ENCODE data around the gene C3orf20.

Gene C3orf20

GRCh38 chr3:14814411-14814871 lies 139.5 kb downstream of the C3orf20 start:
- no peak for DNase-seq (ENCODE audit: low read depth, low spot score)
- H3K4me3 ChIP-seq (ENCODE audit: low read depth, low read length): no peak overlapping the region
- TF ChIP-seq CTCF (IDR thresholded peaks at IDR 0.05; ENCODE audit: low read depth, low read length): no peak
- in situ Hi-C loops (cut with HindIII; ENCODE audit: low sequenced_read_pairs): no loop called here

- H3K4me3 ChIP-seq (ENCODE audit: low read depth, low read length): no peak overlapping the region
- in situ Hi-C loops (cut with HindIII; ENCODE audit: low sequenced_read_pairs): no loop called here
- DNase-seq (ENCODE audit: low read depth, low spot score): no peak
- no peak for TF ChIP-seq CTCF (IDR thresholded peaks at IDR 0.05; ENCODE audit: low read depth, low read length)
Measured at GRCh38 chr3:14816359-14816758, 141.4 kb downstream of the C3orf20 start.

DNA sequence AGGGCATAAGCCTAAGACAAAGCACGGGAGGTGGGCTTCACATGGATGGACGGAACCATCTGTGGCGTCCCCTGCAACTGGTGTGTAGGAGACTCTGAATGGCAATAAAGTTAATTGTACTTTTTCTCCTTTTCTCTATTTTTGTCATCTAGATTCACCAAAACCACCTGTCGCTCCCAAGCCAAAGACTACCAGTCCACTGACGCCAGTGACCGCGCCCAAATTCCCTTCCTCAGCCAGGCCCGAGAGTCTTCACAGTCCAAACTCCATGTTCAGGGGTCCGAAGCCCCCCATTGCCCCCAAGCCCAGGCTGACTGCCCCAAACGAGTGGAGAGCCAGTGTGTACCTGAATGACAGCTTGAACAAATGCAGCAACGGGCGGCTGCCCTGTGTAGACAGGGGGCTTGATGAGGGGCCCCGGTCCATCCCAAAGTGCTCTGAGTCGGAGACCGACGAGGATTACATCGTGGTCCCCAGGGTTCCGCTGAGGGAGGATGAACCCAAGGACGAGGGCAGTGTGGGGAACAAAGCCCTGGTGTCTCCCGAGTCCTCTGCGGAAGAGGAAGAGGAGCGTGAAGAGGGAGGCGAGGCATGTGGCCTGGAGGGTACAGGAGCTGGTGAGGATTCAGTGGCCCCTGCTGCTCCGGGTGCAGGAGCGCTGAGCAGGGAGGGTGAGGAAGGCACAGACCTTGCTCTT lies 144.0 kb downstream of the C3orf20 start, which contains the start of gene FGD5:
TSS of gene FGD5 (plus strand) at position 159 of the 697 bp plus-strand sequence. CDS start at position 269, 110 bp downstream.
- DNase-seq (ENCODE audit: low read depth, low spot score): no peak
- in situ Hi-C loops (cut with HindIII; ENCODE audit: low sequenced_read_pairs): no loop called here
- TF ChIP-seq CTCF (IDR thresholded peaks at IDR 0.05; ENCODE audit: low read depth, low read length): no peak
- H3K4me3 ChIP-seq (ENCODE audit: low read depth, low read length): no peak within 1 kb of the TSS

DNA sequence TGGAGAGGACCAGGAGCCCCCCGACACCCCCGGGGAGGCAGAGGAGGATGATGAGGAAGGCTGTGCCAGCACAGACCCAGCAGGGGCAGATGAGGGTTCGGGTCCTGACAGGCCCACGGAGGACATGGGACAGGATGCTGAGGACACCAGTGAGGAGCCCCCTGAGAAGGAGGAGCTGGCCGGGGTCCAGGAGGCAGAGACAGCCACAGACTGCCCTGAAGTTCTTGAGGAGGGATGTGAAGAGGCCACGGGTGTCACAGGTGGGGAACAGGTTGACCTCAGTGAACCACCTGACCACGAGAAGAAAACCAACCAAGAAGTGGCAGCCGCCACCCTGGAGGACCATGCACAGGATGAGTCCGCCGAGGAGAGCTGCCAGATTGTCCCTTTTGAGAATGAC lies 144.7 kb downstream of the C3orf20 start:
- no peak for DNase-seq (ENCODE audit: low read depth, low spot score)
- TF ChIP-seq CTCF (IDR thresholded peaks at IDR 0.05; ENCODE audit: low read depth, low read length): no peak
- no peak overlapping the region for H3K4me3 ChIP-seq (ENCODE audit: low read depth, low read length)
- in situ Hi-C loops (cut with HindIII; ENCODE audit: low sequenced_read_pairs): no loop called here

GRCh38 chr3:14820156-14820555 lies 145.2 kb downstream of the C3orf20 start:
- in situ Hi-C loops (cut with HindIII; ENCODE audit: low sequenced_read_pairs): no loop called here
- no peak for DNase-seq (ENCODE audit: low read depth, low spot score)
- H3K4me3 ChIP-seq (ENCODE audit: low read depth, low read length): no peak overlapping the region
- TF ChIP-seq CTCF (IDR thresholded peaks at IDR 0.05; ENCODE audit: low read depth, low read length): no peak

DNA sequence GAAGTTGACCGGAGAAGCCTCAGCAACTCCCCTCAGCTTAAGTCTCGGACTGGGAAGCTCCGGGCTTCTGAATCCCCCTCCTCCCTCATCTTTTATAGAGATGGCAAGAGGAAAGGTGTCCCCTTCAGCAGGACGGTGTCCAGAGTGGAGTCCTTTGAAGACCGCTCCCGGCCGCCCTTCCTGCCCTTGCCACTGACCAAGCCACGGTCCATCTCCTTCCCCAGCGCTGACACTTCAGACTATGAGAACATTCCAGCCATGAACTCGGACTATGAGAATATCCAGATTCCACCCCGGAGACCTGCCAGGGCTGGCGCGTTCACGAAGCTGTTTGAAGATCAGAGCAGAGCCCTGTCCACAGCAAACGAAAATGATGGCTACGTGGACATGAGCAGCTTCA lies 146.2 kb downstream of the C3orf20 start:
- DNase-seq (ENCODE audit: low read depth, low spot score): no peak
- TF ChIP-seq CTCF (IDR thresholded peaks at IDR 0.05; ENCODE audit: low read depth, low read length): no peak
- in situ Hi-C loops (cut with HindIII; ENCODE audit: low sequenced_read_pairs): no loop called here
- H3K4me3 ChIP-seq (ENCODE audit: low read depth, low read length): no peak overlapping the region

All from astrocyte of the spinal cord (primary cell).